ENCODE data around the gene LPIN3. TPM values are rescaled to one million over a fixed set of nuclear protein-coding genes. Genes with fewer than 3 reads are reported as not detected.

Gene LPIN3
- total RNA-seq, 1 donor from 2014 or later: 0.60 TPM

- intact Hi-C loops (cut with micrococcal nuclease): no loop called here
- POLR2A ChIA-PET: no interaction called here
- no peaks in the 10 kb centered on the region for H3K36me3 Mint-ChIP-seq (ENCODE audit: low read depth)
- H3K4me3 Mint-ChIP-seq: no peak overlapping the region
- no peak for ATAC-seq (ENCODE audit: low read depth)
- H3K27me3 Mint-ChIP-seq: no peaks in the 10 kb centered on the region
- TF ChIP-seq CTCF (IDR thresholded peaks at IDR 0.05): no peak
- no peak overlapping the region for H3K27ac Mint-ChIP-seq
- DNase-seq: no peak
- CTCF ChIA-PET: no interaction called here
- no peaks in the 10 kb centered on the region for H3K9me3 Mint-ChIP-seq
- no peaks in the 10 kb centered on the region for H3K4me1 Mint-ChIP-seq
These were observed 14.6 kb downstream of the LPIN3 start for GRCh38 chr20:41355192-41355591.

DNA sequence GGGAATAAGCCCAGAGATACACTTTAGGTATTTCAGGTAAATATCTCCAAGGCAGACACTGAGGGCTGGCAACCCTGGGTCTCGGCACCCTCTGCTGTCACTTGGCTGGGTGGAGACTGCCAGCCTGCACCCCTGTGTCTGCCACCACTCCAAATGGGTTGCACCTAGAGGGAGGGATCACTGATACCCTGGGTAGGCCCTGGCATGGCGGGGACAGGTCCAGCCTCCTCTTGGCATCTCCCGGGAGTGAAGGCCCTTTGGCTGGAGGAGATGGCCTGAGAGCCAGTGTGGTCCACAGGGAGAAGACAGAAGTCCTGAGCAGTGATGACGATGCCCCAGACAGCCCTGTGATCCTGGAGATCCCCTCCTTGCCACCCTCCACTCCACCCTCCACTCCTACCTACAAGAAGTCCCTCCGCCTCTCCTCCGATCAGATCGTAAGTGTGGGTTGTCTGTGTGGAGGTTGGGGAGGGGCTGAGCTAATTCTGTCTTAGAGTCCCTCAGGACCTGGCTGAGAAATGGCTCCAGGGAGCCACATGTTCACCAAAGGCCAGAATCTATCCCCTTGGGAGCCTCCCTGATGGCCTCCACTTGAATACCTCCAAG lies 15.1 kb downstream of the LPIN3 start:
- Mint-ChIP-seq H3K4me3 (no peak overlapping the region), H3K36me3 (ENCODE audit: low read depth) (no peaks in the 10 kb centered on the region), H3K9me3 (no peaks in the 10 kb centered on the region), H3K27me3 (no peaks in the 10 kb centered on the region), H3K4me1 (no peaks in the 10 kb centered on the region), H3K27ac (no peak overlapping the region)
- CTCF ChIA-PET: no interaction called here
- intact Hi-C loops (cut with micrococcal nuclease): no loop called here
- ATAC-seq (ENCODE audit: low read depth) (no peak), DNase-seq (no peak)
- TF ChIP-seq CTCF (IDR thresholded peaks at IDR 0.05): no peak
- POLR2A ChIA-PET: interaction anchor here (0.7 kb wide), 1 partner anchor 1654 kb away, joined by 3 read pairs; no protein-coding TSS in a partner anchor

DNA sequence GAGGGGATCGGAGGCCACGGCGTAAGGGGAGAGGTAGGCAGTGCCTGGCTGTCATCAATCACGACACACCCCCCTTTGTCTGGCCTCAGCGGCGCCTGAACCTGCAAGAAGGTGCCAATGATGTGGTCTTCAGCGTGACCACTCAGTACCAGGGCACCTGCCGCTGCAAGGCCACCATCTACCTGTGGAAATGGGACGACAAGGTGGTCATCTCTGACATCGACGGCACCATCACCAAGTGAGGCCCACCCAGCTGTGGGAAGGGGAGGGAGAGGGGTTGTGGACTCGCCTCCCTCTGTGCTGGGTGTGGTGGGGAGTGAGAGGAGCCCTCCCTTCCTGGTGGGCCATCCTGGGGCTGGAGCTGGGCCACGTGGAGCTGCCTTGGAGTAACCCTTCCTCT lies 16.3 kb downstream of the LPIN3 start:
- H3K27ac Mint-ChIP-seq: no peak overlapping the region
- H3K4me3 Mint-ChIP-seq: no peak overlapping the region
- no peak for DNase-seq
- H3K36me3 Mint-ChIP-seq (ENCODE audit: low read depth): no peaks in the 10 kb centered on the region
- no peaks in the 10 kb centered on the region for H3K9me3 Mint-ChIP-seq
- no peak for ATAC-seq (ENCODE audit: low read depth)
- intact Hi-C loops (cut with micrococcal nuclease): no loop called here
- ChIA-PET POLR2A (no interaction called here), CTCF (no interaction called here)
- TF ChIP-seq CTCF (IDR thresholded peaks at IDR 0.05): no peak
- H3K27me3 Mint-ChIP-seq: no peaks in the 10 kb centered on the region
- no peaks in the 10 kb centered on the region for H3K4me1 Mint-ChIP-seq

DNA sequence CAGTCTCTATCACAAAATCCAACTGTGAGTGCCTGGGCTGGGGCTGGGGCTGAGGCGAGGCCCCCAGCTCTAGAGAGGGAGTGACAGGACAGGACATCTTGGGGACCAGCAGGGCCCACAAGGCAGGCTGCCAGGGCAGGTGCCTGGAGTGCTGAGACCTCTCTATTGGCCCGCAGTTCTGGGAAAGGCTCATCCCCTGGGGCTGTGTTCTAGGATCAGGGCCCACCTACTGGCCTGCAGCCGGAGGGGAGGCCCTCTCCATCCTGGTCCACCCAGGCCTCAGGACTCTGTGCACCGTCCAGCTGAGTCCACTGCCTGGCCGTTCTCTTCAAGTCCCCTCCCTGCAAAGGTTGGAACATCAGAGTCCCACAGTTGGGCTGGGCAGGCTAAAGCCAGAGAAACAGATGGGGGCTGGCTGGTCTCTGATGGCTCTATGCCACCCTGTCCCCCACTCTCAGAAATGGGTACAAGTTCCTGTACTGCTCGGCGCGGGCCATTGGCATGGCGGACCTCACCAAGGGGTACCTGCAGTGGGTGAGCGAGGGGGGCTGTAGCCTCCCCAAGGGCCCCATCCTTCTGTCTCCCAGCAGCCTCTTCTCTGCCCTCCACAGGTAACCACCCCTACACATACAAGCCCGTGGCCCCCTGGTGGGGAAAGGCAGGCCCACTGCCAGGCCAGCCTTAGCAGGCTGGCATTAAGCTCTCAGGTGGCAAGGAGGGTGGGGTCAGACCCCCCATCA lies 17.0 kb downstream of the LPIN3 start:
- Mint-ChIP-seq H3K27ac (no peak overlapping the region), H3K36me3 (ENCODE audit: low read depth) (no peaks in the 10 kb centered on the region), H3K9me3 (no peaks in the 10 kb centered on the region), H3K4me1 (no peaks in the 10 kb centered on the region), H3K27me3 (no peaks in the 10 kb centered on the region), H3K4me3 (no peak overlapping the region)
- ChIA-PET CTCF (no interaction called here), POLR2A (no interaction called here)
- intact Hi-C loops (cut with micrococcal nuclease): no loop called here
- no peak for TF ChIP-seq CTCF (IDR thresholded peaks at IDR 0.05)
- no peak for DNase-seq
- ATAC-seq (ENCODE audit: low read depth): no peak

DNA sequence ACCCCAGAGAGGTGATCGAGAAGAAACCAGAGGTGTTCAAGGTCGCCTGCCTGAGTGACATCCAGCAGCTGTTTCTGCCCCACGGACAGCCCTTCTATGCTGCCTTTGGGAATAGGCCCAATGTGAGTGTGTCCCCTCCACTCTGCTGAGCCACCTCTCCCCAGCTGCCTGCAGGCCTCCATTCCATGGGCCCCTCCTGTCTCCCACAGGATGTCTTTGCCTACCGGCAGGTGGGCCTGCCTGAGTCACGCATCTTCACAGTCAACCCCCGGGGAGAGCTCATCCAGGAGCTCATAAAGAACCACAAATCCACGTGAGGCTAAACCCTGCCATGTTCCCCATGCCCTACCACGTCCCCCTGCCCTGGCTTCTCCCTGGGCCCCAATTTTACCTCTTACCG lies 17.6 kb downstream of the LPIN3 start:
- no peak for TF ChIP-seq CTCF (IDR thresholded peaks at IDR 0.05)
- ATAC-seq (ENCODE audit: low read depth): no peak
- intact Hi-C loops (cut with micrococcal nuclease): no loop called here
- no peaks in the 10 kb centered on the region for H3K27me3 Mint-ChIP-seq
- CTCF ChIA-PET: no interaction called here
- no peaks in the 10 kb centered on the region for H3K4me1 Mint-ChIP-seq
- POLR2A ChIA-PET: interaction anchor here (0.6 kb wide), 1 partner anchor 13 kb away, joined by 3 read pairs; no protein-coding TSS in a partner anchor
- H3K27ac Mint-ChIP-seq: no peak overlapping the region
- H3K4me3 Mint-ChIP-seq: no peak overlapping the region
- H3K9me3 Mint-ChIP-seq: no peaks in the 10 kb centered on the region
- no peaks in the 10 kb centered on the region for H3K36me3 Mint-ChIP-seq (ENCODE audit: low read depth)
- no peak for DNase-seq

All from activated B cell treated with CpG ODN at 0.5 μM for 24 hours (primary cell).